ENCODE results near the gene VAV1. TPM values are rescaled to one million over a fixed set of nuclear protein-coding genes. Genes with fewer than 3 reads are reported as not detected.

VAV1 gene
- total RNA-seq, 1 donor, result 0.36 TPM

- Histone ChIP-seq H3K4me1 (ENCODE audit: insufficient read depth, low read length) (peaks cover 9% of the 10 kb centered on the region), H3K79me2 (ENCODE audit: insufficient read depth, low read length) (no peaks in the 10 kb centered on the region), H4K20me1 (ENCODE audit: insufficient read depth, low read length) (peaks cover 6% of the 10 kb centered on the region), H2AFZ (ENCODE audit: low read length) (no peak overlapping the region), H3K9me3 (ENCODE audit: low read depth, low read length) (no peaks in the 10 kb centered on the region), H3K4me3 (ENCODE audit: insufficient read depth, low read length) (no peak overlapping the region), H3K27me3 (ENCODE audit: insufficient read depth, low read length) (no peaks in the 10 kb centered on the region), H3K27ac (ENCODE audit: low read depth, low read length) (no peak overlapping the region), H3K4me2 (ENCODE audit: insufficient read depth, low read length) (no peak overlapping the region), H3K36me3 (ENCODE audit: insufficient read depth, low read length) (peaks cover 52% of the 10 kb centered on the region)
- no peak for TF ChIP-seq CTCF (IDR thresholded peaks at IDR 0.05; ENCODE audit: extremely low read depth, low read depth, low read length)
- no peak for DNase-seq (ENCODE audit: insufficient read length, low spot score, missing footprints)
Measured at GRCh38 chr19:6750062-6750461, 22.4 kb upstream of the VAV1 start.

- peaks cover 5% of the 10 kb centered on the region for H3K4me1 ChIP-seq (ENCODE audit: insufficient read depth, low read length)
- H2AFZ ChIP-seq (ENCODE audit: low read length), result no peak overlapping the region
- no peaks in the 10 kb centered on the region for H3K27me3 ChIP-seq (ENCODE audit: insufficient read depth, low read length)
- no peak overlapping the region for H3K4me3 ChIP-seq (ENCODE audit: insufficient read depth, low read length)
- no peak for TF ChIP-seq CTCF (IDR thresholded peaks at IDR 0.05; ENCODE audit: extremely low read depth, low read depth, low read length)
- no peaks in the 10 kb centered on the region for H3K9me3 ChIP-seq (ENCODE audit: low read depth, low read length)
- no peak overlapping the region for H3K27ac ChIP-seq (ENCODE audit: low read depth, low read length)
- no peaks in the 10 kb centered on the region for H3K79me2 ChIP-seq (ENCODE audit: insufficient read depth, low read length)
- peaks cover 49% of the 10 kb centered on the region for H3K36me3 ChIP-seq (ENCODE audit: insufficient read depth, low read length)
- peaks cover 4% of the 10 kb centered on the region for H4K20me1 ChIP-seq (ENCODE audit: insufficient read depth, low read length)
- no peak overlapping the region for H3K4me2 ChIP-seq (ENCODE audit: insufficient read depth, low read length)
- DNase-seq (ENCODE audit: insufficient read length, low spot score, missing footprints), result peak; percentile 39
Measured at GRCh38 chr19:6751189-6751588, 21.3 kb upstream of the VAV1 start.

- Histone ChIP-seq H3K4me3 (ENCODE audit: insufficient read depth, low read length) (peak overlapping the region; percentile 62), H3K4me1 (ENCODE audit: insufficient read depth, low read length) (peaks cover 5% of the 10 kb centered on the region), H3K36me3 (ENCODE audit: insufficient read depth, low read length) (peaks cover 36% of the 10 kb centered on the region), H3K27me3 (ENCODE audit: insufficient read depth, low read length) (no peaks in the 10 kb centered on the region), H2AFZ (ENCODE audit: low read length) (no peak overlapping the region), H3K9me3 (ENCODE audit: low read depth, low read length) (no peaks in the 10 kb centered on the region), H4K20me1 (ENCODE audit: insufficient read depth, low read length) (peaks cover 3% of the 10 kb centered on the region), H3K79me2 (ENCODE audit: insufficient read depth, low read length) (no peaks in the 10 kb centered on the region), H3K4me2 (ENCODE audit: insufficient read depth, low read length) (peak overlapping the region; percentile 81), H3K27ac (ENCODE audit: low read depth, low read length) (no peak overlapping the region)
- peak; percentile 74 for DNase-seq (ENCODE audit: insufficient read length, low spot score, missing footprints)
- no peak for TF ChIP-seq CTCF (IDR thresholded peaks at IDR 0.05; ENCODE audit: extremely low read depth, low read depth, low read length)
Measured at GRCh38 chr19:6752256-6753177, 20.0 kb upstream of the VAV1 start.
